Natural killer cell treated with Interleukin-12 subunit alpha and Interleukin-12 subunit beta and Interleukin-15 and Interleukin-18, amount 100 ng/mL, for 72 hours (primary cell): ENCODE results near the gene SAMD4B. TPM values are rescaled to one million over a fixed set of nuclear protein-coding genes. Genes with fewer than 3 reads are reported as not detected.
A peak's percentile ranks its signal among the peaks of the same experiment; 100 is the strongest.

Source experiments
- ATAC-seq, 2 donors: fragments of 150-1000 bp; cut with Tn5 transposase in 1 of 2; sonication (Bioruptor Pico), chemical (Tn5 transposase) in 1 of 2; 2 replicates each; pipeline ENCODE4 v1.10.0; 2021
- DNase-seq: peaks from one replicate; pipeline ENCODE4 v3.0.0; 2022; ENCODE audit warnings: low spot score
- H3K27ac Mint-ChIP-seq, 2 donors: 1 replicate in 1 of 2; 2 replicates in 1 of 2; pipeline ENCODE4 v1.8.0; 2022; ENCODE audit warnings: mixed read lengths in 2 of 2, mild to moderate bottlenecking in 1 of 2, moderate library complexity in 1 of 2
- H3K27me3 Mint-ChIP-seq, 2 donors: 1 replicate in 1 of 2; 2 replicates in 1 of 2; pipeline ENCODE4 v1.8.0; 2022; ENCODE audit warnings: mixed read lengths in 2 of 2
- H3K36me3 Mint-ChIP-seq: one replicate; pipeline ENCODE4 v1.8.0; 2022; ENCODE audit warnings: mixed read lengths
- H3K4me1 Mint-ChIP-seq, 2 donors: 1 replicate in 1 of 2; 2 replicates in 1 of 2; pipeline ENCODE4 v1.8.0; 2022; ENCODE audit warnings: low read depth in 2 of 2, mixed read lengths in 2 of 2, mild to moderate bottlenecking in 1 of 2
- H3K4me3 Mint-ChIP-seq: one replicate; pipeline ENCODE4 v1.8.0; 2022; ENCODE audit warnings: mixed read lengths
- H3K9me3 Mint-ChIP-seq: 2 replicates; pipeline ENCODE4 v1.8.0; 2022; ENCODE audit warnings: mixed read lengths
- total RNA-seq, 2 donors: library from RNA; stranded (reverse); gene quantifications; one replicate each; pipeline ENCODE4 v1.2.3, GENCODE V29; 2022

SAMD4B gene
- total RNA-seq, 2 donors from 2014 or later, result 81.4 to 95.5 TPM

GRCh38 chr19:39352381-39353255 is 10.4 kb downstream of the SAMD4B start:
- peaks cover 33% of the 10 kb centered on the region for H3K36me3 Mint-ChIP-seq
- H3K4me1 Mint-ChIP-seq, result peaks cover 29 to 32% of the 10 kb centered on the region in 2 donors
- peak overlapping the region; percentile 75 for H3K4me3 Mint-ChIP-seq
- no peaks in the 10 kb centered on the region for H3K9me3 Mint-ChIP-seq
- no peak for DNase-seq
- no peak for ATAC-seq
- H3K27ac Mint-ChIP-seq, result peak overlapping the region; percentile 92 to 95
- H3K27me3 Mint-ChIP-seq, result no peaks in the 10 kb centered on the region

- Mint-ChIP-seq H3K4me3 (no peak overlapping the region), H3K27me3 (no peaks in the 10 kb centered on the region), H3K9me3 (no peaks in the 10 kb centered on the region), H3K27ac (no peak overlapping the region), H3K36me3 (peaks cover 24% of the 10 kb centered on the region), H3K4me1 (peaks cover 13 to 15% of the 10 kb centered on the region in 2 donors)
- ATAC-seq, result no peak
- DNase-seq, result no peak
Measured at GRCh38 chr19:39355253-39355652, 13.0 kb downstream of the SAMD4B start.

GRCh38 chr19:39356073-39356472 is 13.9 kb downstream of the SAMD4B start:
- DNase-seq, result no peak
- Mint-ChIP-seq H3K9me3 (no peaks in the 10 kb centered on the region), H3K27ac (no peak overlapping the region), H3K36me3 (peaks cover 24% of the 10 kb centered on the region), H3K27me3 (no peaks in the 10 kb centered on the region), H3K4me3 (no peak overlapping the region), H3K4me1 (peaks cover 12 to 13% of the 10 kb centered on the region in 2 donors)
- no peak for ATAC-seq

GRCh38 chr19:39356647-39357046 is 14.4 kb downstream of the SAMD4B start:
- no peaks in the 10 kb centered on the region for H3K27me3 Mint-ChIP-seq
- no peak overlapping the region for H3K27ac Mint-ChIP-seq
- DNase-seq (no peak), ATAC-seq (no peak)
- peaks cover 6 to 8% of the 10 kb centered on the region in 2 donors for H3K4me1 Mint-ChIP-seq
- H3K9me3 Mint-ChIP-seq, result no peaks in the 10 kb centered on the region
- peaks cover 20% of the 10 kb centered on the region for H3K36me3 Mint-ChIP-seq
- H3K4me3 Mint-ChIP-seq, result no peak overlapping the region

GRCh38 chr19:39359026-39359425 is 16.8 kb downstream of the SAMD4B start:
- no peaks in the 10 kb centered on the region for H3K9me3 Mint-ChIP-seq
- H3K4me3 Mint-ChIP-seq, result no peak overlapping the region
- peaks cover 4% of the 10 kb centered on the region in 2 donors for H3K4me1 Mint-ChIP-seq
- ATAC-seq (no peak), DNase-seq (no peak)
- H3K36me3 Mint-ChIP-seq, result peaks cover 12% of the 10 kb centered on the region
- no peak overlapping the region for H3K27ac Mint-ChIP-seq
- no peaks in the 10 kb centered on the region for H3K27me3 Mint-ChIP-seq

- ATAC-seq, result no peak
- Mint-ChIP-seq H3K9me3 (no peaks in the 10 kb centered on the region), H3K36me3 (peaks cover 11% of the 10 kb centered on the region), H3K27me3 (no peaks in the 10 kb centered on the region), H3K27ac (no peak overlapping the region), H3K4me3 (no peak overlapping the region), H3K4me1 (peaks cover 4% of the 10 kb centered on the region in 2 donors)
- DNase-seq, result no peak
Measured at GRCh38 chr19:39360599-39360998, 18.4 kb downstream of the SAMD4B start.

- no peak for DNase-seq
- no peaks in the 10 kb centered on the region for H3K9me3 Mint-ChIP-seq
- H3K36me3 Mint-ChIP-seq, result peaks cover 6% of the 10 kb centered on the region
- H3K4me1 Mint-ChIP-seq, result peaks cover 4% of the 10 kb centered on the region in 2 donors
- no peak for ATAC-seq
- H3K27ac Mint-ChIP-seq, result no peak overlapping the region
- no peaks in the 10 kb centered on the region for H3K27me3 Mint-ChIP-seq
- no peak overlapping the region for H3K4me3 Mint-ChIP-seq
Measured at GRCh38 chr19:39362682-39363657, 20.7 kb downstream of the SAMD4B start.

- DNase-seq (no peak), ATAC-seq (no peak)
- Mint-ChIP-seq H3K27ac (no peak overlapping the region), H3K4me1 (peaks cover 4% of the 10 kb centered on the region in 2 donors), H3K4me3 (no peak overlapping the region), H3K27me3 (no peaks in the 10 kb centered on the region), H3K9me3 (no peaks in the 10 kb centered on the region), H3K36me3 (peaks cover 11% of the 10 kb centered on the region)
Measured at GRCh38 chr19:39363901-39364457, 21.8 kb downstream of the SAMD4B start.

- Mint-ChIP-seq H3K4me3 (no peak overlapping the region), H3K27ac (no peak overlapping the region), H3K27me3 (no peaks in the 10 kb centered on the region), H3K4me1 (peaks cover 4% of the 10 kb centered on the region in 2 donors), H3K36me3 (peaks cover 6% of the 10 kb centered on the region), H3K9me3 (no peaks in the 10 kb centered on the region)
- DNase-seq, result no peak
- ATAC-seq, result no peak
Measured at GRCh38 chr19:39365531-39365930, 23.3 kb downstream of the SAMD4B start.

GRCh38 chr19:39369200-39369599 is 27.0 kb downstream of the SAMD4B start:
- DNase-seq, result no peak
- H3K4me1 Mint-ChIP-seq, result peaks cover 0 to 3% of the 10 kb centered on the region in 2 donors
- H3K27ac Mint-ChIP-seq, result no peak overlapping the region
- H3K9me3 Mint-ChIP-seq, result no peaks in the 10 kb centered on the region
- H3K36me3 Mint-ChIP-seq, result peaks cover 11% of the 10 kb centered on the region
- no peaks in the 10 kb centered on the region for H3K27me3 Mint-ChIP-seq
- no peak overlapping the region for H3K4me3 Mint-ChIP-seq
- no peak for ATAC-seq

- Mint-ChIP-seq H3K4me1 (peaks cover 0 to 3% of the 10 kb centered on the region in 2 donors), H3K4me3 (no peak overlapping the region), H3K9me3 (no peaks in the 10 kb centered on the region), H3K27ac (peak overlapping the region in 1 of 2 donors; percentile 66), H3K36me3 (peaks cover 11% of the 10 kb centered on the region), H3K27me3 (no peaks in the 10 kb centered on the region)
- DNase-seq, result no peak
- no peak for ATAC-seq
Measured at GRCh38 chr19:39370735-39371134, 28.5 kb downstream of the SAMD4B start.

- H3K27me3 Mint-ChIP-seq, result no peaks in the 10 kb centered on the region
- no peak for DNase-seq
- no peaks in the 10 kb centered on the region for H3K9me3 Mint-ChIP-seq
- no peak for ATAC-seq
- peaks cover 0 to 3% of the 10 kb centered on the region in 2 donors for H3K4me1 Mint-ChIP-seq
- H3K36me3 Mint-ChIP-seq, result peaks cover 17% of the 10 kb centered on the region
- no peak overlapping the region for H3K27ac Mint-ChIP-seq
- H3K4me3 Mint-ChIP-seq, result no peak overlapping the region
Measured at GRCh38 chr19:39372047-39372802, 30.0 kb downstream of the SAMD4B start.

GRCh38 chr19:39372941-39373340 is 30.7 kb downstream of the SAMD4B start:
- Mint-ChIP-seq H3K36me3 (peaks cover 18% of the 10 kb centered on the region), H3K27me3 (no peaks in the 10 kb centered on the region), H3K4me3 (no peak overlapping the region), H3K9me3 (no peaks in the 10 kb centered on the region), H3K27ac (no peak overlapping the region), H3K4me1 (peaks cover 0 to 3% of the 10 kb centered on the region in 2 donors)
- ATAC-seq, result no peak
- no peak for DNase-seq
